ENCODE results near the gene RSF1. TPM values are rescaled to one million over a fixed set of nuclear protein-coding genes. Genes with fewer than 3 reads are reported as not detected.
A peak's percentile ranks its signal among the peaks of the same experiment; 100 is the strongest.

RSF1 gene
- total and polyA plus RNA-seq, 8 donors = 4.9 to 230 (median 74.4) TPM

- TF ChIP-seq EP300 (IDR thresholded peaks at IDR 0.05) = no peak
- TF ChIP-seq POLR2A (IDR thresholded peaks at IDR 0.05) = no peak
- no peak for TF ChIP-seq POLR2AphosphoS5 (IDR thresholded peaks at IDR 0.05)
- no peak for TF ChIP-seq CTCF (IDR thresholded peaks at IDR 0.05)
- peaks cover 0 to 34% (median 13%) of the 10 kb centered on the region in 4 donors for H3K4me1 ChIP-seq
- 94 to 96% (median 95%) methylated on average over 1 of the region's 1 CpG for WGBS, 5 donors
- intact Hi-C loops (cut with DNase I; ENCODE audit: low total_unique reads) = no loop called here
- no peak for DNase-seq
- H3K27ac ChIP-seq = no peak overlapping the region
- H3K9me3 ChIP-seq = no peaks in the 10 kb centered on the region
- H3K36me3 ChIP-seq = no peaks in the 10 kb centered on the region
- no peak overlapping the region for H3K4me3 ChIP-seq
- no peaks in the 10 kb centered on the region for H3K27me3 ChIP-seq
These were observed 37.5 kb downstream of the RSF1 start for GRCh38 chr11:77783025-77783424.

GRCh38 chr11:77779935-77780334, 40.6 kb downstream of the RSF1 start:
- H3K36me3 ChIP-seq = peaks cover 0 to 10% (median 3%) of the 10 kb centered on the region in 4 donors
- H3K9me3 ChIP-seq = no peaks in the 10 kb centered on the region
- intact Hi-C loops (cut with DNase I; ENCODE audit: low total_unique reads) = no loop called here
- no peak overlapping the region for H3K4me3 ChIP-seq
- peak in 1 of 2 donors; percentile 40 for DNase-seq
- no peak overlapping the region for H3K27ac ChIP-seq
- H3K4me1 ChIP-seq = peaks cover 0 to 45% (median 12%) of the 10 kb centered on the region in 4 donors
- no peak for TF ChIP-seq CTCF (IDR thresholded peaks at IDR 0.05)
- TF ChIP-seq POLR2A (IDR thresholded peaks at IDR 0.05) = no peak
- TF ChIP-seq EP300 (IDR thresholded peaks at IDR 0.05) = no peak
- TF ChIP-seq POLR2AphosphoS5 (IDR thresholded peaks at IDR 0.05) = no peak
- no peaks in the 10 kb centered on the region for H3K27me3 ChIP-seq

- Histone ChIP-seq H3K27me3 (no peaks in the 10 kb centered on the region), H3K4me3 (no peak overlapping the region), H3K27ac (no peak overlapping the region), H3K4me1 (peaks cover 0 to 34% (median 5%) of the 10 kb centered on the region in 4 donors), H3K9me3 (no peaks in the 10 kb centered on the region), H3K36me3 (peaks cover 0 to 10% (median 3%) of the 10 kb centered on the region in 4 donors)
- WGBS, 5 donors = 20 to 56% (median 43%) methylated on average over 1 of the region's 1 CpG
- no peak for DNase-seq
- no peak for TF ChIP-seq CTCF (IDR thresholded peaks at IDR 0.05)
- TF ChIP-seq EP300 (IDR thresholded peaks at IDR 0.05) = no peak
- TF ChIP-seq POLR2AphosphoS5 (IDR thresholded peaks at IDR 0.05) = no peak
- no peak for TF ChIP-seq POLR2A (IDR thresholded peaks at IDR 0.05)
- intact Hi-C loops (cut with DNase I; ENCODE audit: low total_unique reads) = no loop called here
These were observed 42.0 kb downstream of the RSF1 start for GRCh38 chr11:77778549-77778948.

GRCh38 chr11:77778118-77778517, 42.4 kb downstream of the RSF1 start:
- peaks cover 0 to 10% (median 3%) of the 10 kb centered on the region in 4 donors for H3K36me3 ChIP-seq
- no peaks in the 10 kb centered on the region for H3K27me3 ChIP-seq
- WGBS, 5 donors = 92 to 100% (median 97%) methylated on average over 1 of the region's 1 CpG
- H3K4me3 ChIP-seq = no peak overlapping the region
- H3K4me1 ChIP-seq = peaks cover 0 to 34% (median 4%) of the 10 kb centered on the region in 4 donors
- no peak for DNase-seq
- no peak for TF ChIP-seq POLR2A (IDR thresholded peaks at IDR 0.05)
- no peak for TF ChIP-seq CTCF (IDR thresholded peaks at IDR 0.05)
- no peak for TF ChIP-seq POLR2AphosphoS5 (IDR thresholded peaks at IDR 0.05)
- TF ChIP-seq EP300 (IDR thresholded peaks at IDR 0.05) = no peak
- H3K9me3 ChIP-seq = no peaks in the 10 kb centered on the region
- H3K27ac ChIP-seq = no peak overlapping the region
- intact Hi-C loops (cut with DNase I; ENCODE audit: low total_unique reads) = no loop called here

All from stomach (tissue), 9 donors.